CD4-positive, CD25-positive, alpha-beta regulatory T cell (primary cell): ENCODE results near the gene PAFAH1B2. TPM values are rescaled to one million over a fixed set of nuclear protein-coding genes. Genes with fewer than 3 reads are reported as not detected.

Source experiments
- ATAC-seq, 2 donors: fragments of 150-1000 bp; cut with Tn5 transposase; one replicate each; pipeline ENCODE4 v1.10.0; 2021; ENCODE audit warnings: low read depth in 2 of 2, moderate number of reproducible peaks in 2 of 2, moderate library complexity in 1 of 2
- DNase-seq, 3 donors: peaks; one replicate each; pipeline versions ENCODE4 v3.0.0 to v3.0.0-alpha.2; 2012 to 2022; ENCODE audit warnings: mixed read lengths in 1 of 3
- H3K27ac ChIP-seq: one replicate; pipeline ENCODE4 v1.7.0; 2013; ENCODE audit warnings: mild to moderate bottlenecking, low read length; ENCODE audit not compliant: insufficient read depth, poor library complexity, severe bottlenecking
- H3K27me3 ChIP-seq: one replicate; pipeline ENCODE4 v1.7.0; 2013; ENCODE audit warnings: low read length; ENCODE audit not compliant: control insufficient read depth, insufficient read depth
- H3K36me3 ChIP-seq: one replicate; pipeline ENCODE4 v1.7.0; 2013; ENCODE audit warnings: mild to moderate bottlenecking, low read length, moderate library complexity; ENCODE audit not compliant: control insufficient read depth, insufficient read depth
- H3K4me1 ChIP-seq: 2 replicates; pipeline ENCODE4 v1.7.0; 2013; ENCODE audit warnings: mild to moderate bottlenecking, low read length; ENCODE audit not compliant: insufficient read depth, control insufficient read depth, poor library complexity, severe bottlenecking
- H3K4me3 ChIP-seq: one replicate; pipeline ENCODE4 v1.7.0; 2013; ENCODE audit warnings: low read depth, mild to moderate bottlenecking, low read length, moderate library complexity
- H3K9me3 ChIP-seq, 2 experiments: 1 replicate in 1 of 2; 2 replicates in 1 of 2; pipeline ENCODE4 v1.7.0; 2013; ENCODE audit warnings: low read length in 2 of 2, mild to moderate bottlenecking in 1 of 2, moderate library complexity in 1 of 2; ENCODE audit not compliant: control insufficient read depth in 2 of 2
- H3K27ac Mint-ChIP-seq, 3 donors: one replicate each; pipeline ENCODE4 v1.8.0; 2020 to 2022; ENCODE audit warnings: mild to moderate bottlenecking in 3 of 3, mixed read lengths in 3 of 3, moderate library complexity in 2 of 3
- H3K27me3 Mint-ChIP-seq: one replicate; pipeline ENCODE4 v1.8.0; 2022; ENCODE audit warnings: mild to moderate bottlenecking, mixed read lengths
- H3K36me3 Mint-ChIP-seq: one replicate; pipeline ENCODE4 v1.8.0; 2020; ENCODE audit warnings: mixed read lengths
- H3K4me1 Mint-ChIP-seq, 4 donors: one replicate each; pipeline ENCODE4 v1.8.0; 2020 to 2022; ENCODE audit warnings: mixed read lengths in 4 of 4, mild to moderate bottlenecking in 1 of 4
- H3K4me3 Mint-ChIP-seq, 4 donors: one replicate each; pipeline ENCODE4 v1.8.0; 2020 to 2022; ENCODE audit warnings: mild to moderate bottlenecking in 4 of 4, mixed read lengths in 4 of 4, moderate library complexity in 3 of 4
- H3K9me3 Mint-ChIP-seq, 7 donors: one replicate each; pipeline ENCODE4 v1.8.0; 2020 to 2022; ENCODE audit warnings: mixed read lengths in 7 of 7, mild to moderate bottlenecking in 3 of 7, moderate library complexity in 2 of 7
- polyA plus RNA-seq, 4 donors: library from polyadenylated mRNA; unstranded; fragments of 300-500 nt; fragmentation: Illumina TruSeq; gene quantifications; one replicate each; pipeline ENCODE4 v1.2.3, GENCODE V29; 2021
- total RNA-seq: library from RNA; stranded (reverse); gene quantifications from one replicate; pipeline ENCODE4 v1.2.3, GENCODE V29; 2022

The PAFAH1B2 gene
- total and polyA plus RNA-seq, 5 donors from 2014 or later: 15.0 to 43.3 (median 18.1) TPM

DNA sequence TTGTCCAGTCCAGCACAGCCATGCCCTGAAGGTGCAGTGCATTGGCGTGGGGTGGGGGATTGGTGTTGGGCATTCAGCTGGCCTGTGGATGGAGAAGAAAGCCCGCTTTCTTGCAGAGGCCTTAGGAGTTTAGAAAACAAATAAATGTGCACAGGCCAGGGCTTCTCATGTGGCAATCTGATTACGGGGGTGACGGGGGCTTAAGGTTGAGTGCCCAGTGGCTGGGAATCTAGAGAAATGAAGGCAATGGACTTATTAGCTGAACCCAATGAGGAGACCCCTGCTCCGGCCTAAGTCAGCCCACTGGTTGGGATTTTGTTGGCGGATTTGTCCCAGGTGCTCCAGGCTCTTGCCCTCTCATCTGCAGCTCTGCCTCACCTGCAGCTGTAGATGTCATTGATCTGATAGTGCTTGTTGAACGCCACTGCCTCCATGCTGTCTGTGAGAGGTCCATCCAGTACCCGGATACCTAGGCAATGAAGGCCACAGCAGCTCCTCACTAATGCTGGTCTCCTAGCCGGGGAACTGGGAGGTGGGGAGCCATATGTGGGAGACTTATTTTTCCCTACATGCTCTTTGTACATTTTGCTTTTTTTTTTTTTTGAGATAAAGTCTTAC lies 81.6 kb downstream of the PAFAH1B2 start:
- no peak for DNase-seq
- no peak overlapping the region for H3K4me3 Mint-ChIP-seq
- Histone ChIP-seq H3K4me1 (peaks cover 27% of the 10 kb centered on the region), H3K9me3 (no peaks in the 10 kb centered on the region), H3K36me3 (peaks cover 89% of the 10 kb centered on the region), H3K4me3 (no peak overlapping the region), H3K27ac (no peak overlapping the region), H3K27me3 (no peaks in the 10 kb centered on the region)
- H3K27ac Mint-ChIP-seq: no peak overlapping the region
- H3K9me3 Mint-ChIP-seq: no peaks in the 10 kb centered on the region
- H3K27me3 Mint-ChIP-seq: no peaks in the 10 kb centered on the region
- peaks cover 0 to 49% (median 29%) of the 10 kb centered on the region in 4 donors for H3K4me1 Mint-ChIP-seq
- H3K36me3 Mint-ChIP-seq: peaks cover 33% of the 10 kb centered on the region
- no peak for ATAC-seq

Other genes starting within 250 kb of the PAFAH1B2 start
- 55.2 TPM for gene SIK3, start 45.9 kb upstream of the PAFAH1B2 start, total RNA-seq
- 1 to 10 TPM; 7.0 to 9.8 (median 9.0) TPM for gene SIK3, start 45.9 kb upstream of the PAFAH1B2 start, polyA plus RNA-seq
- gene SIDT2, start 34.5 kb downstream of the PAFAH1B2 start, total RNA-seq: 129 TPM
- 1 to 10 TPM; 2.5 to 5.9 (median 4.6) TPM for gene SIDT2, start 34.5 kb downstream of the PAFAH1B2 start, polyA plus RNA-seq
- gene TAGLN, start 55.1 kb downstream of the PAFAH1B2 start, total RNA-seq: 11.7 TPM
- 1 to 10 TPM in 1 of 4 donors, under 1 TPM in 3; 0.25 to 1.3 (median 0.64) TPM for gene TAGLN, start 55.1 kb downstream of the PAFAH1B2 start, polyA plus RNA-seq
- 478 TPM for gene PCSK7, start 87.8 kb downstream of the PAFAH1B2 start, total RNA-seq
- 10 to 100 TPM; 55.0 to 76.1 (median 63.4) TPM for gene PCSK7, start 87.8 kb downstream of the PAFAH1B2 start, polyA plus RNA-seq
- 54.6 TPM for gene RNF214, start 88.4 kb downstream of the PAFAH1B2 start, total RNA-seq
- gene RNF214, start 88.4 kb downstream of the PAFAH1B2 start, polyA plus RNA-seq: 10 to 100 TPM; 51.0 to 69.6 (median 55.7) TPM
- gene BACE1-AS, start 147.1 kb downstream of the PAFAH1B2 start, total RNA-seq: 7.2 TPM
- gene BACE1-AS, start 147.1 kb downstream of the PAFAH1B2 start, polyA plus RNA-seq: 1 to 10 TPM; 1.2 to 2.8 (median 1.9) TPM
- gene BACE1, start 172.0 kb downstream of the PAFAH1B2 start, total RNA-seq: 6.9 TPM
- 1 to 10 TPM; 1.1 to 2.0 (median 1.4) TPM for gene BACE1, start 172.0 kb downstream of the PAFAH1B2 start, polyA plus RNA-seq
- gene CEP164, start 183.6 kb downstream of the PAFAH1B2 start, total RNA-seq: 73.4 TPM
- gene CEP164, start 183.6 kb downstream of the PAFAH1B2 start, polyA plus RNA-seq: 10 to 100 TPM; 19.7 to 30.9 (median 20.6) TPM